ENCODE data around the gene RB1.

RB1 gene

DNA sequence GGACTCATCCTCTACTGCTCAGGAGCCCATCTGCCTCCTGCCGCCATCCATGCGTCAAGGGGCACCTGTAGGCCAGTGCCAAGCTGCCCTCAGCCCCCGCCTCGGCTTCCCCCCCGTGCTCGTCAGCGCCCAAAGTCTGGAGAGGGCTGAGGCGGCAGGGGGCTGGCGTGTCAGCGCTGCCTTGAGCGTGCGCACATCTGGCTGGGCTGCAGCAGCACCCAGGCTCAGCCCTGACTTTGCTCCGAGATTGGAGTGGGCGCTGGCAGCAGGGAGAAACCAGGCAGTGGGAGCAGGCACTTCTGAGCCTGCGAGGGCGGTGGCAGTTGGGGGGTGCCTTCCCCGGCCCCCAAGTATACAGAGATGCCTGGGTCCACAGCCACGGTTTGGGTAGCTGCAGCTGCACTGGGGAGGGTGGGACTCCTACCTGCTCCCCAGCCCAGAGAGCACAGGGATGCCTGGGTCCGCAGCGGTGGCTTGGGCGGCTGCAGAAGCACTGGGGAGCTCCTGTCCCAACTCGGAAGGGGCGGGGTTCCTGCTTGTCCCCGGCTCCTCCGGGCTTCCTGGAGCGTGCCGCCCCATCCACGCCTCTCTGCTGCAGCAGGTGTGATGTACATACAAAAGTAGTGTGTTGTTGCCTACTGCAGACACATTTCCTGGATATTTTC lies 154.2 kb downstream of the RB1 start:
- no peak for DNase-seq

DNA sequence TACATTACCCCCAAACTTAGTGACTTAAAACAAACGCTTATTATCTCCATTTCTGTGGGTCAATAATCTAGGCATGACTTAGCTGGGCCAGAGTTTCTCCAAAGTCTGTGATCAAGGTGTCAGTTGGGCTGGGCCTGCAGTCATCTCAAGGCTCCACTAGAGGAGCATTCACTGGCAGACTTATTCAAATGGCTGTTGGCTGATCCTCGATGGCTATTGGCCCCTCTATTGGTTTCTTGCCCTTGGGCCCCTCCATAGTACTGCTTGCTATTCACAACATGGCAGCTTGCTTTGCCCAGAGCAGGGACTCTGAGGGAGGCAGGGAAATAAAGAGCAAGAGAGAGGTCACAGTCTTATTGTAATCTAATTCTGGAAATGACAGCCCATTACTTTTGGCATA lies 171.7 kb downstream of the RB1 start:
- no peak for DNase-seq

DNA sequence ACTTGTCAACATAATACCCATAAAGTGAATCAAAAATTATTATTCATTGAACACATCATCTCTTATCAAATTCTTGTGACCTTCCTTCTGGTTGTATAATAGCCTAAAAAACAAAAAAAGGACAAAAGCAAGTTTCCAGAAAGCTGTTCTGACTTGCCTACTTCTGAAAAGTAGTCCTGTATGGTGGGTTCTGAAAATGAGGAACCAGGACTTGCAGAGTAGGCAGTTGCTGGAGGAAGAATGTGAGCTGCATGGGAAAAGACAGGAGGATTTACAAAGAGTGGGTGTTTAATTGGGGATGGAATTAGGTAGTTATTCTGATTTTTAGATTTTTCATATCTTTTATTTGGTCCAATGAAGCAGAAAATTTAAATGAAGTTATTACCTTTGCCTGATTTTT lies 172.7 kb downstream of the RB1 start:
- DNase-seq: no peak

DNA sequence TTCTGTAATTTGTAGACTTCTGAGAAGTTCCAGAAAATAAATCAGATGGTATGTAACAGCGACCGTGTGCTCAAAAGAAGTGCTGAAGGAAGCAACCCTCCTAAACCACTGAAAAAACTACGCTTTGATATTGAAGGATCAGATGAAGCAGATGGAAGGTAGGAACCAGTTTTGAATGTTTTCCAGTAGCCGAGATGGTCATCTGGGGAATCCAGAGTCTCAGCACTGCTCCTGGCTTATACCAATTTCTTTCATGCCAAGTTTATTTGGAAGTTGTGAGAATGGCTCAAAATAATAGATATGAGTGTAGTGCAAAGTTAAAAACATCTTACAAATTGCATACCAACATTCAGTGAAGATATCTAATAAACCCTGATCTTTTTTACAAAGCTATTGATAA lies 173.1 kb downstream of the RB1 start:
- DNase-seq: no peak

DNA sequence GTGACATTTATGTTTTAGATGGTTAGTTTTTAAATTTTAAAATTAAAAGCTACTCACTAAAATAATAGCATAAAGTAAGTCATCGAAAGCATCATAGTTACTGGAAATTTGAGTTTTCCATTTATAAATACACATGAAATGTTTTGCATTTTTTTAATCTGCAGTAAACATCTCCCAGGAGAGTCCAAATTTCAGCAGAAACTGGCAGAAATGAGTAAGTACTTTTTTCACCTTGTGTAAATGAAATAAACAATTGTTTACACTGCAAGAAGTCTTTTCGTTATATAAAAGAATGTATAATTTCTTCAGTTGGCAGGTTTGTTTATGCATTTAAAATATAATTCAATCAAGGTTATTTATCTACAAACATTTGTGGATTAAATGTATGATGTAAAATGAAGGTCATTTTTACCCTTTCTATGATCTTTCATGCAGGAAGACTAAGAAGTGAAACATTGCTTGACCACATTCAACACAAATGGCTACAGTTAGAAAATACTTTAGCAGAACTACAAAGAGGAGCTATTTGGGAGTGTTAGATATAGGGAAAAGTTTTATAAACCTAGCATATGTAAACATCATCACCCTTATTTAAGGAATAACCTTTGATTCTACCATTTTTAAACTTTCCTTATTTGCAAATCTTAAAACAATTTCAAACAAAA lies 173.8 kb downstream of the RB1 start:
- no peak for DNase-seq

DNA sequence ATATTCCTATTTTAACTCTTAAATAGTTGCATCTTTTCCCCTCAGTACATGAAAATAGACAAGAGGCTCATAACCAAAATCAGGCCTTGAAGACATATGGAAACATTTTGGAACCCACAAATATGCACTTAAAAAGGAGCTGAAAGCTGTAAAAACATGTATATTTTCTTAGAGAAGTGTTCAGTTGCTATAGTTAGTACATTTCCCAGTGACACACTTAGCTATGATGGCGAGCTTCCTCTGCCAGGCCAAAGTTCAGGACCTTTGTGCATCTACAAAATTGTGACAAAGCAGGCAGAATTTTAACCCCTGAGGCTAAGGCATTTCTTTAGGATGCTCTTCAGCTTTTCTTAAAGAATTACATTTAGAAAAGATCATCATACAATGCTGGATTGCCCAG lies 174.8 kb downstream of the RB1 start:
- no peak for DNase-seq

DNA sequence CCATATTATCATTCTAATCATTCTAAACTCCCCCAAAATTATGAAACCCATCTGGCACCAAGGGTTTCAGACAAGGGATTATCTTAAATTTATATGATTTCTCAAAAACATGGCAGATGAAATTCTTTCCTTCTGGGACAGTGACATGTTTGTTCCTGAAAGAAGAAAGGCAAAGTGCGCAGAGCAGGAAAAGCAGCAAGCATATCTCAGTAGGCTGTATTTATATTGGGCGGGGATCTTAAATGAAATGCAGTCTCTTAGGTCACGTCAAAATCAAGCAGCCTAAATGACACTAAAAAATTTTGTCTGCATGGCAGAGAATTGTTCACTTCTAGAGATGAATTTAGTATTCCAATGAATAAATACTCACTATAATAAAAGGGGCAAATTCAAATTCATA lies 180.0 kb downstream of the RB1 start:
- no peak for DNase-seq

DNA sequence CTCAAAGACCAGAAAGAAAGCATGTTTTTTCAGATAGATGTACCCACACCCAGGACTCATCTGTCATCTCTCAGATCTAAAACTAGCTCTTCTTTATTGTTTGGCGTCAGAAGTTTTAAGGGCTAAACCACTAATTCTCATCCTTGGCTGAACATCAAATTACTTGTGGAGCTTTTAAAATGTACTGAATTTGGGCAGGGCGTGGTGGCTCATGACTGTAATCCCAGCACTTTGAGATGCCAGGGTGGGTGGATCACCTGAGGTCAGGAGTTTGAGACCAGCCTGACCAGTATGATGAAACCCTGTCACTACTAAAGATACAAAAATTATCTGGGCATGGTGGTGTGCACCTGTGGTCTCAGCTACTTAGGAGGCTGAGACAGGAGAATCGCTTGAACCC lies 181.9 kb downstream of the RB1 start:
- no peak for DNase-seq

DNA sequence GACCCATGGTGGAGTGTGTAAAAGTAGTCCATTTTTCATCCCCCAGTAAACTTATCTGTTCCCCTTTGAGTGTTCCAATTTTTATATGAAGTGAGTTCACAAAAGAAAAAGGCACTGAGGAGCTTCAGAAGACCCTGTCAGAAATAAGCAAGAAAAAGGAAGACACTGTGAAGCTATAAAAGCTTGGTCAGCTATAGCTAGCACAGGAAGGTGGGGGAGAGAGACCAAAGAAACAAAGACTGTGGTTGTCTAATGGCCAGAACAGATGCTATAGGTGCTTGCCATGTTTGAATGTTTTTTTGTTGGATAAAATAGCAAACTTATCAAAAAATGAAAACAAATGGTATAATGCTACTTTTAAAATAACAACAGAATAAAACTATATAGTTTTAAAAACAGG lies 182.8 kb downstream of the RB1 start:
- DNase-seq: no peak

DNA sequence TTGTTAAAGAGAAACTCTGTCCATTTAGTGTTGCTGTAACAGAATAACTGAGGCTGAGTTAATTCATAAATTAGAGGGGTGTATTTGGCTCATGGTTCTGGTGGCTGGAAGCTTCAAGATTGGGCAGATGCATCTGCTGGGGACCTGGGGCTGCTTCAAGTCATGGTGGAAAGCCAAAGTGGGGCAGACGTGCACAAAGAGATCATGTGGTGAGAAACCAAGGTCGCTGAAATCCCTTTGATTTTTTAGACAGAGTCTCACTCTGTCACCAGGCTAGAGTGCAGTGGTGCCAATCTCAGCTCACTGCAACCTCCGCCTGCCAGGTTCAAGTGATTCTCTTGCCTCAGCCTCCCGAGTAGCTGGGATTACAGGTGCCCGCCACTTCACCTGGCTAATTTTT lies 183.3 kb downstream of the RB1 start:
- no peak for DNase-seq

DNA sequence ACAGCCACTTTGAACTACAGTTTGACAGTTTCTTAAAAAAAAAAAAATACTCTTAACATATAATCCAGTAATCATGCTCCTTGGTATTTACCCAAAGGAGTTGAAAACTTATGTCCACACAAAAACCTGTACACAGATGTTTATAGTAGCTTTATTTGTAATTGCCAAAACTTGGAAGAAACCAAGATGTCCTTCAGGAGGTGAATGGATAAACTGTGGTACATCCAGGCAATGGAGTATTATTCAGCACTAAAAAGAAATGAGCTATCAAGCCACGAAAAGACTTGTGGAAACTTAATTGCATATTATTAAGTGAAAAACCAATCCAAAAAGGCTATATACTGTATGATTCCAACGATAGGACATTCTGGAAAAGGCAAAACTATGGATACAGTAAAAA lies 184.4 kb downstream of the RB1 start:
- DNase-seq: no peak

DNA sequence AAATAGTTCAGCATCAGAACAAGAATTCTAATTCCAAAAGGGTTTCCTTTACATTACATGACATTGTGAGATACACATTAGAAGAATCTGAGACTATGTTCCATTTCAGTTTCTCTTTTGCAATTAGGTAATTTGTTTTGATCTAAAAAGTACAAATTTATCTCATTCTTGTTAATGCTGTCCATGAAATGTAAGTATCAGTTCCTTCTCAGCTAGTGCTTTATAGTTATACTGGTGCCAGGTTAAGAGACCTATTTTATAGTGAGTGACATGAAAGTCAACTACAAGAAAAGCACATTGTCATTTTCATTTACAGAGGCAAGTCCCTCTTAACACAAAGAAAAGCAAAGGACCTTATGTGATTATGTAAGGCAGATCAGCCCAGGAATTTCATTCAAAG lies 185.4 kb downstream of the RB1 start:
- no peak for DNase-seq

DNA sequence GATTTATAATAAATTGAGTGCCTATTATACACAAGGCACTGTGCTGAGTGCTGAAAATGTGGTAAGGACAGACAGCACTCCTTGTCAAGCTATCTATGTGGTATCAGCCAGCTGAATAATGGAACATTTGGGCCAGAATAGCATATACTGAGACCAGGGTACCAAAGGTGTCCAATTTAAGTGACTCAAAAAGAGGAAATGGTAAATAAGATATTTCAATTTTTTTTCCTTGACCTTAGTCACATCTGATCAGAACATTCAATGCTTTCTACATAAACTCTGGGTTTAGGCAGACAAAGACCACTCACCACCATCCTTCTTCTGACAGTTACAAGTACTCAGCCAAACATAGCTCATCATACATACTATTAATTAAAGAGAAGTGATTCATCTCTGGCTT lies 186.1 kb downstream of the RB1 start:
- DNase-seq: no peak

DNA sequence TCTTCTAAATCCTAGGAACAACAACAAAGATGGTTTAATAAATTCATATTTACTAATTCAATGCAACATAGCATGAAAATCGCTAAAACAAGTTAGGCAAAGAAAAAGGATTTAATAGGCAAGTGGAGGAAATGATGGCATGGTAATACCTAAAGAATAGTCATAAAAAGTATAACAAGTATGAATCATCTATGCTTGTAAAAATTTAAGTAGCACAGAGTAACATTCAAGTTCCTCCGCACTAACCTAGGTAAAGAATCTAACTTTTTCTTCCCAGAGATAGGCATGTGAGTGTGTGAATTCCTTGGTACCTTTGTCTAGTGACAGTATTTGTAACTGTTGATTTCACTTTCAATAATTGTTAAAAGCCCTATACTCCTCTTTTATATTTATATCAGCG lies 186.7 kb downstream of the RB1 start:
- no peak for DNase-seq

DNA sequence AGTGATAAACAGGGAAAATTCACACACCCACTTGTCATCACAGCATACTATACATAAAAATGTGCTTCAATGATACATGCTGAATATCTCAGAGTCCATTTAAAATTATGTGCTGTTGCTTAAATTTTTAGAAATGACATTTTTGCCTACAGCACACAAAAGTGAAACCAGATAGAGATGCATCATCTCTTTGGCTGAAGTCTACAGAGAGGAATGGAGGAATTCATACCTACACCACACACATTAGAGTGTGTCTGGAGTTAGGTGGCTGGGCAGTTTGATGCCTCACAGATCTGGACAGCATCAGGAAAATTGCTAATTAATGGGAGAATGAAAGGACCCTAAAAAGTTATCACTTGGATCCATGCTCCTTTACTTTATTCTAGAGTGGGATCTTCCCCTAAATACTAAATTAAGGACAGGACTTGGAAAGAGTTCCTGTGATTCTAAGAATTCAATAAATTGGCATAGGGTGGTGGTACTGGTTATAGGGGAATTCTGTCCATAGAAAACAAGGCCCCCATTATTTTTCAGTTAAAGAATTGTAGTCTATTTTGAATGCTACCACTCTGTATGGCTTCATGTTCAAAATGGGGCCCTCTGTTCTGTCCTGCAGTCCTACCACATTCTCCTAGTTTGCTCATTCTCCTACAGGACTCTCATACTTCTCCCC lies 188.0 kb downstream of the RB1 start:
- DNase-seq: no peak

DNA sequence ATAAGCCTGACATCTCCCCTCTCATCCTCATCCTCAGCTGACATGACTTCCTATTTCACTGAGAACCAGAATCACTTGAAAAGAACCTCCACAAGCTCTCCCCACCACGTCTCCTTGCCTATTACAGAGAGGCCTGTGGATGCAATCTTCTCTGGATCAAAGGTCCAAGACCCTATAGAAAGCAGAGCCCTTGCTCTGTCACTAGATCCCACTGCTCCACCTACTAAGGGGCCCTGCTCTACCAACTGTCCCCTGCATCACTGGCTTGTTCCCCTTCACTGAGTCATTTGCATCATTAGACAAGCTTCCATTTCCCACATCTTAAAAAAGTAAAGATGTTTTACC lies 188.5 kb downstream of the RB1 start:
- DNase-seq: no peak

DNA sequence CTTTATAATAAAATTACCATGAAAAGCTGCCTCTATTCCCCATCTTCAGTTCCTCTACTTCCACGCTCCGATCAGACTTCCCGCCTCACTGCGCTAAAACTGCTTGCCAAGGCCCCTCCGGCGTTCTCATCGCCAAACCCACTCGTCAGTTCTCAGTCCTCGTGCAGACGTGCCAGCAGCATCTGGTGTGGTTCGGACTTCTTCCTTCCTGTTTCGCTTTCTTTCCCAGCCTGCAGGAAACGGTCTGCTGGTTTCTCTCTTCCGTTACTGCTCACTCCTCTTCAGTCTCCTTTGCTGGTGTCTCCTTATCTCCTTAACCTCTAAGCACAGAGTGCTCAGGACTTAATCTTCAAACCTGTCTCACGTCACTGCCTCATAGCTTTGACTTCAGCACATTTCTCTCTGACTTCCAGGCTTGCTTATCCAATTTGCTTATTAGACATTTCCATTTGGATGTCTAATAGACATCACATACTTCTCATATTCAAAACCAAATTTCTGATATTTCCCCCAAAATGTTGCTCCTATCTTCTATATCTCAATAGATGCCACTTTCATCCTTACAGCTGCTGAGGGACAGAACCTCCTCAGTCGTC lies 189.0 kb downstream of the RB1 start:
- DNase-seq: peak; percentile 31

DNA sequence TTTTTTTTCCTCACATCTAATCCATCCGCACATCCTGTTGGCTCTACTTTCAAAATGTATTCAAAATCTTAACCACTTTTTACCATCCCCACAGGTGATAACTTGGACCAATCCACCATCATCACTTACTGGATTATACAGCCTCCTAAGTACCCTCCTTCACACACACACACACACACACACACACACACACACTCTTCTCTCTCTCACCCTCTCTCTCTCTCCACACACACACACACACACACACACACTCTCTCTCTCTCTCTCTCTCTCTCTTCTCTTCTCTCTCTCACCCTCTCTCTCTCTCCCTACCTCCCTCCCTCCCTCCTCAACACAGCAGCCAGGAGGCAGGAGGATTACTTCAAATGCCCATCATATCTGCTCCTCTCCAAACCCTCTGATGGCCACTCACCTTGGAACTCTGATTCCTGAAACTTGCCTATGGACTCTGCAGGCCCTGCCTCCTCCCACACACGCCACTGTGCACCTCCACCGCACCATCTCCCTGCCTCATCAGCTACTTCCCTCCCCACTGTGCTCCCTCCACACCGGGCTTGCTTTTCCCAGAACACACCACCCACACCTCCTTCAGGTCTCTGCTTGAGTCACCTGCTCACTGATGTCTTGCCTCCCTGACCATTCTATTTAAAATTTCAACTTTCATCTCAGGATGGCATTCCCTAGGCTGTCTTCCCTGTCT lies 189.7 kb downstream of the RB1 start:
- peak; percentile 45 for DNase-seq

DNA sequence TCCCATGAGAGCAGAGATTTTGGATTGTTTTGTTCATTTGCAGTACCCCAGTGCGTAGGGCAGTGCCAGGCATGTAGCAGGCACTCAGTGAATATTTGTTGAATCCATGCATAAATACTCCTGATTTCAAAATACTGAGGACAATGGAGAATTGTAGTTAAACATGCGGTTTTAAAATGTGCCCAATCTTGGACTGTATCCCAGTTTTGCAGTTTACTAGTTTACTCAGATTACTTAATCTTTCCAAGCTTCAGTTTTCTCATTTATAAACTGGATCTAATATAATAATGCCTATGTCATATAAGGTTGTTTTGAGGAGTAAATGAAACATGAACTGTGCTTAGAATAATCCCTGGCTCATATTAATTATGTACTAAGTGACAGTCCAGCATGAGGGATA lies 190.3 kb downstream of the RB1 start:
- no peak for DNase-seq

DNA sequence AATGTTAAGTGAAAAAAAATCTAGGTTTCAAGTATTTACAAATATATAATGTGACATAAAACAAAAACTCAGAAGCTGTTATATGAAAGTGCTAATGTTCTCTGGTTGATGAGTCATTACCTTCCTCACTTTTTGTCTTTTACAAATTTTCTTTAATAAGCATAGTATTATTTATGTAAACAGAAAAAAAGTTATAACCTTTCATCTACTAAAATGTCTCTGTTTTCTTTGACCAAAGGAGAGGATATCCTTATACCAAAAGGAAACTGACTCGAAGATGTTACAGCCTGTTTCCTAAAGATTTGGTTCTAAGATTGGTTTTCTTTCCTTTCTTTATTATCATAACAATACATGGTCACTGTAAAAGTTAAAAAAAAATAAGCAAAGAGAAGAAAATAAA lies 191.3 kb downstream of the RB1 start:
- no peak for DNase-seq

DNA sequence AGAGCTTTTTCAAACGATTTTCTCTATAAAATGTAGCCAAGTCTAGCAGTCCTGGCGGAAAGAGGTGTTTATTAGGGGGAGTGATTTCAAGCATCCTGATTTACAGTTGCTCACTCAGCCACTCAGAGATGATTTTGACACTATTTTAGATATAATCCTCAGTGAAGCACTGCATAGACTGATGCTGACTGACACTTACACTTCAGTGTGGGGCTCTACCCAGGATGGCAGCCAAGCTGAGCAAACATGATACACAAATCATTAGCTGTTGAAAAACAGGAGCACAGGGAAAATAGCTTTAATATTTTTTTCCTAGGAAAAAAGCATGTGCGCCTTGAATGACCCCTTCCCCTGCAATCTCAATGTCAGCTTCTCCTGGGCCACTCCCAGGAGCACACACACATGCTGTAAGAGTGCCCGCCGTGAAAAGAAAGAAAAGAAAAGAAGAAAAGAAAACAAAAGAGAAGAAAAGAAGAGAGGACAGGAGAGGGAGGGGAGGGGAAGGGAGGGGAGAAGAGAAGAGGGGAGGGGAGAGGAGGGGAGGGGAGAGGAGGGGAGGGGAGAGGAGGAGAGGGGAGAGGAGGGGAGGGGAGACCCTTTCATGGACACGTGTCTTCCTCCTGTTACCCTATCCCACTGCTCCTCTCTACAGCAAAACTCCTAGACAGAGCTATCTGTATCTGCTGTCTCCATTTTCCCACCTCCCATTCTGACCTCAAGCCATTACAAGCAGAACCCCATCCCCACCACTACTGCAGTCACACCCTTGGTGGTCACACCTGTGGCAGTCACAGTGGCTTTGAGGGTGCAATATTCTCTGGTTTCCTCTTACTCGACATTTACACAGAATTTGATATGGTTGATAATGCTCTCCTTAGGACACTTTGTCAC lies 193.0 kb downstream of the RB1 start:
- DNase-seq: no peak

DNA sequence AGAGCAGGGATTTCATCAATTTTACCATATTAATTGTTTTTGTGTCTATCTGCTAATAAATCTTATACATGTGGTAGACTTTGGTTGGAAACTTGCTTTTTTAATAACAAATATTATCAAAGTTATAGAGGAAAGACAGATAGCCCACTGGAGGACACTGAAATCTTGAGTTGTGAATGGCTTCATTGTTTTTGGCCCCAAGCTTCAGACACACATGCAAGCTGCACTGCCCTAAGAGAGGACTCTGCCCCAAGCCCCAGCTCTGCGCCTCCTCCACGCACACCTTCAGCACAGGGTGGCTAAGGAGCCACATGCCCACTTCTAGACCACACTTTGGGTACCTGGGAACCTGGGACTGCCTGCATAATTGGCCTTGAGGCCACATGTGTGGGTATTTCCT lies 194.1 kb downstream of the RB1 start:
- no peak for DNase-seq
